Neural crest cell (in vitro differentiated cells): ENCODE results near the gene TINAGL1. TPM values are rescaled to one million over a fixed set of nuclear protein-coding genes. Genes with fewer than 3 reads are reported as not detected.

Experiments
- DNase-seq: peaks from one replicate; pipeline ENCODE4 v3.0.0; 2021; ENCODE audit warnings: low read depth, mixed read lengths, low spot score
- H3K27ac Mint-ChIP-seq: one replicate; pipeline ENCODE4 v1.8.0; 2021; ENCODE audit warnings: mild to moderate bottlenecking, mixed read lengths; ENCODE audit not compliant: unreplicated experiment
- H3K27me3 Mint-ChIP-seq: 2 replicates; pipeline ENCODE4 v1.8.0; 2021; ENCODE audit warnings: low read depth, mild to moderate bottlenecking, mixed read lengths
- H3K36me3 Mint-ChIP-seq: 2 replicates; pipeline ENCODE4 v1.8.0; 2021; ENCODE audit warnings: low read depth, mild to moderate bottlenecking, mixed read lengths
- H3K4me1 Mint-ChIP-seq: 2 replicates; pipeline ENCODE4 v1.8.0; 2021; ENCODE audit warnings: mixed read lengths
- H3K4me3 Mint-ChIP-seq: one replicate; pipeline ENCODE4 v1.8.0; 2021; ENCODE audit warnings: mild to moderate bottlenecking, mixed read lengths
- H3K9me3 Mint-ChIP-seq: 2 replicates; pipeline ENCODE4 v1.8.0; 2021; ENCODE audit warnings: mixed read lengths
- CTCF ChIP-seq: fragments of 200-600 bp; sonication (generic); conservative IDR thresholded peaks from 2 replicates; pipeline ENCODE4 v1.5.0; 2021; ENCODE audit warnings: antibody characterized with exemption, mild to moderate bottlenecking
- total RNA-seq: library from RNA; stranded (reverse); gene quantifications from 2 replicates; pipeline ENCODE4 v1.2.1, GENCODE V29; 2021

TINAGL1 gene
- total RNA-seq, 1 donor from 2014 or later: not detected

GRCh38 chr1:31539329-31539728, 37.0 kb upstream of the TINAGL1 start:
- Mint-ChIP-seq H3K4me1 (no peaks in the 10 kb centered on the region), H3K36me3 (no peaks in the 10 kb centered on the region), H3K4me3 (no peak overlapping the region), H3K27me3 (peaks cover 4% of the 10 kb centered on the region), H3K27ac (no peak overlapping the region), H3K9me3 (peaks cover 8% of the 10 kb centered on the region)
- TF ChIP-seq CTCF: no peak
- no peak for DNase-seq

GRCh38 chr1:31541194-31541593, 35.1 kb upstream of the TINAGL1 start:
- H3K36me3 Mint-ChIP-seq: no peaks in the 10 kb centered on the region

GRCh38 chr1:31545927-31546540, 30.3 kb upstream of the TINAGL1 start:
- peaks cover 13% of the 10 kb centered on the region for H3K4me1 Mint-ChIP-seq
- no peak overlapping the region for H3K27ac Mint-ChIP-seq
- no peak for TF ChIP-seq CTCF
- peaks cover 9% of the 10 kb centered on the region for H3K27me3 Mint-ChIP-seq
- DNase-seq: no peak
- H3K4me3 Mint-ChIP-seq: no peak overlapping the region
- peaks cover 6% of the 10 kb centered on the region for H3K9me3 Mint-ChIP-seq
- no peaks in the 10 kb centered on the region for H3K36me3 Mint-ChIP-seq

More at GRCh38 chr1:31541194-31541593, 35.1 kb upstream of the TINAGL1 start:
- no peak for DNase-seq
- H3K4me3 Mint-ChIP-seq: no peak overlapping the region
- H3K27me3 Mint-ChIP-seq: peaks cover 4% of the 10 kb centered on the region
- H3K4me1 Mint-ChIP-seq: no peaks in the 10 kb centered on the region
- TF ChIP-seq CTCF: no peak
- peaks cover 8% of the 10 kb centered on the region for H3K9me3 Mint-ChIP-seq
- H3K27ac Mint-ChIP-seq: no peak overlapping the region

GRCh38 chr1:31548534-31548906, 27.8 kb upstream of the TINAGL1 start:
- Mint-ChIP-seq H3K4me3 (no peak overlapping the region), H3K9me3 (no peaks in the 10 kb centered on the region), H3K36me3 (no peaks in the 10 kb centered on the region)

GRCh38 chr1:31548907-31549808, 27.2 kb upstream of the TINAGL1 start:
- peak; percentile 98 for TF ChIP-seq CTCF
- Mint-ChIP-seq H3K27me3 (peaks cover 7% of the 10 kb centered on the region), H3K9me3 (no peaks in the 10 kb centered on the region), H3K36me3 (no peaks in the 10 kb centered on the region), H3K27ac (no peak overlapping the region), H3K4me1 (peaks cover 13% of the 10 kb centered on the region), H3K4me3 (peak overlapping the region; percentile 50)
- peak; percentile 99 for DNase-seq

More at GRCh38 chr1:31548534-31548906, 27.8 kb upstream of the TINAGL1 start:
- H3K27me3 Mint-ChIP-seq: peaks cover 7% of the 10 kb centered on the region
- peaks cover 13% of the 10 kb centered on the region for H3K4me1 Mint-ChIP-seq
- DNase-seq: no peak
- no peak overlapping the region for H3K27ac Mint-ChIP-seq
- no peak for TF ChIP-seq CTCF
